Measurements from ENCODE around the gene GLMP.

Gene GLMP

DNA sequence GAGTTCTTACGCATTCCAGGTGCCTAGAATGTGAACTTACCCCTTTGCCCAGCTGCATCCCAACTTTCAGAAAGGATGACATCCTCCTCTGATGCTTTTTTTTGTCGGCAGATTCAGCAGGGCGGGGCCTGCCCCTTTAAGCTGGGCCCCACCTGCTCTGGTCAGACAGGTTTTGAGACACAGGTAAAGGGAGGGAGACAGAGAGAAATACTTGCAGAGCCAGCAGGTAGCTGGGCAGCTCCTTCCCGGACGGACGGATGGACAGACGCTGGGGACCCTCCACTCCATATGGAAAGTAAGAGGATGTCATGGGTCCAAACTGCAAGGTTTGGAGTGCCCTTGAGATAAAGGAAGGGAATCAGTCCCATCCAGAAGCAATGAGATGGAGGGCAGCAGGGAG, 11.4 kb downstream of the GLMP start, which contains the start of gene TMEM79:
TMEM79 (plus strand) TSS at position 214 of the 400 bp plus-strand sequence. CDS start 902 bp downstream, outside the sequence.
- TF ChIP-seq POLR2AphosphoS5 (IDR thresholded peaks at IDR 0.05; ENCODE audit: low read depth, low read length) (no peak), TAF1 (IDR thresholded peaks at IDR 0.05; ENCODE audit: borderline replicate concordance, insufficient read depth, low read length) (no peak), FOXP2 (optimal IDR thresholded peaks at IDR 0.05; ENCODE audit: borderline replicate concordance, extremely low read depth, extremely low read length, insufficient read depth) (no peak), SIN3A (IDR thresholded peaks at IDR 0.05; ENCODE audit: borderline replicate concordance, insufficient read depth, low read length) (no peak)

DNA sequence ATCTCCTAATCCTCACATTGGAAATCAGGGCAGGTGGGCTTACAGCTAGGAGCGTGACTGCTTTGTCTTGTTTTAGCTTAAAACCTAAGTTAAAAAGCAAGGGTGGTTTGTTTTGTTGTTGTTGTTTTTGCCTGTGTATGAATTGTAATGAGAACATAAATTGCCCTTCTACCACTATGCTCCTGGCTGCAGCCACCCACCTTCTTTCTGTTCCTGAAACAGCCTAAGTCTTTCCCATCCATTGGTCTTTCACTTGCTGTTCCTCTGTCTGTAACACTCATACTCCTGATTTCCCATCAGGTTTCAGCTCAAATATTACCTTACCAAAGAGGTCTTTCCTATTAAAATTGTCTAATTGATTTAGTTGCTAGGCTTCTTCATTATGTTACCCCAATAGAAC, 12.0 kb downstream of the GLMP start:
- TF ChIP-seq POLR2AphosphoS5 (IDR thresholded peaks at IDR 0.05; ENCODE audit: low read depth, low read length) (no peak), FOXP2 (optimal IDR thresholded peaks at IDR 0.05; ENCODE audit: borderline replicate concordance, extremely low read depth, extremely low read length, insufficient read depth) (no peak), TAF1 (IDR thresholded peaks at IDR 0.05; ENCODE audit: borderline replicate concordance, insufficient read depth, low read length) (no peak), SIN3A (IDR thresholded peaks at IDR 0.05; ENCODE audit: borderline replicate concordance, insufficient read depth, low read length) (no peak)
- TF ChIP-seq, protein P1, sequence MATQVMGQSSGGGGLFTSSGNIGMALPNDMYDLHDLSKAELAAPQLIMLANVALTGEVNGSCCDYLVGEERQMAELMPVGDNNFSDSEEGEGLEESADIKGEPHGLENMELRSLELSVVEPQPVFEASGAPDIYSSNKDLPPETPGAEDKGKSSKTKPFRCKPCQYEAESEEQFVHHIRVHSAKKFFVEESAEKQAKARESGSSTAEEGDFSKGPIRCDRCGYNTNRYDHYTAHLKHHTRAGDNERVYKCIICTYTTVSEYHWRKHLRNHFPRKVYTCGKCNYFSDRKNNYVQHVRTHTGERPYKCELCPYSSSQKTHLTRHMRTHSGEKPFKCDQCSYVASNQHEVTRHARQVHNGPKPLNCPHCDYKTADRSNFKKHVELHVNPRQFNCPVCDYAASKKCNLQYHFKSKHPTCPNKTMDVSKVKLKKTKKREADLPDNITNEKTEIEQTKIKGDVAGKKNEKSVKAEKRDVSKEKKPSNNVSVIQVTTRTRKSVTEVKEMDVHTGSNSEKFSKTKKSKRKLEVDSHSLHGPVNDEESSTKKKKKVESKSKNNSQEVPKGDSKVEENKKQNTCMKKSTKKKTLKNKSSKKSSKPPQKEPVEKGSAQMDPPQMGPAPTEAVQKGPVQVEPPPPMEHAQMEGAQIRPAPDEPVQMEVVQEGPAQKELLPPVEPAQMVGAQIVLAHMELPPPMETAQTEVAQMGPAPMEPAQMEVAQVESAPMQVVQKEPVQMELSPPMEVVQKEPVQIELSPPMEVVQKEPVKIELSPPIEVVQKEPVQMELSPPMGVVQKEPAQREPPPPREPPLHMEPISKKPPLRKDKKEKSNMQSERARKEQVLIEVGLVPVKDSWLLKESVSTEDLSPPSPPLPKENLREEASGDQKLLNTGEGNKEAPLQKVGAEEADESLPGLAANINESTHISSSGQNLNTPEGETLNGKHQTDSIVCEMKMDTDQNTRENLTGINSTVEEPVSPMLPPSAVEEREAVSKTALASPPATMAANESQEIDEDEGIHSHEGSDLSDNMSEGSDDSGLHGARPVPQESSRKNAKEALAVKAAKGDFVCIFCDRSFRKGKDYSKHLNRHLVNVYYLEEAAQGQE (IDR thresholded peaks at IDR 0.05; ENCODE audit: insufficient read depth in 1 of 2, low read depth in 2 of 2, low read length in 2 of 2) = no peak

DNA sequence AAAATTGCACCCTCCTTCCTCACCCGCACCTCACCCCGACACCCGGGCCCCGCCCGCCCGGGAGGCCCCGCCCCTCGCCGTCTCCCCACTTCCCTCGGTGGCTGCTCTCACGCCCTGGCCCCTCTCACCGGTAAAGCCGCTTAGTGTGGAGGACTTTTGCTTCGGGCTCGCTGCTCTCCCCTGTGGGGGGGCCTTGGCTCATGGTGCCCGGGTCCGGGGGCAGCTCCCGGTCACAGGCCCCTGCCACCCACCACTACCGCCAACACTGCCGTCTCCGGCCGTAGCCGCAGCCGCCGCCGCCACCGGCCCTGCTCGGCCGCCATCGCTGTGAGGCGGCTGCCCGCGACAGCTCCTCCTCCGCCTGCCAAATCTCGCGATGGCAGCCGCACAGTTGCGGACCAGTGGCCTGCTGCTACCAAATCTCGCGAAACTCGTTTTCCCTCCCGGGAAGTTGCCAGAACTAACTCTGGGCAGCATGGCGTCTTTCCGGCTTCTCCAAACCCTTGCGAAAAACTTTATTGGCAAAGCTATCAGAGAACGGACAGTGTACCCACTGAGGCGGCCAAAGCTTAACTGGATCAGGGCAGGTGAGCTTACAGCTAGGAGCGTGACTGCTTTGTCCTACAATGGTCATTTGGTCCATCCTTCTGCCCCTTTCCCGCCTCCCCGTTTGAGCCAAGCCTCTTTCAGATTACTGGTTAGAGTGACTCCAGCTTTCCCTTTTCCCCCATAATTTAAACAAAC, 12.8 kb downstream of the GLMP start, which contains the start of gene SMG5:
SMG5 (minus strand) TSS at position 347 of the 744 bp plus-strand sequence; CDS start at position 202, 145 bp downstream.
- TF ChIP-seq TAF1 (IDR thresholded peaks at IDR 0.05; ENCODE audit: borderline replicate concordance, insufficient read depth, low read length) (peak; percentile 87), SIN3A (IDR thresholded peaks at IDR 0.05; ENCODE audit: borderline replicate concordance, insufficient read depth, low read length) (peak; percentile 96; the same call in 1 of the 2 replicates), FOXP2 (optimal IDR thresholded peaks at IDR 0.05; ENCODE audit: borderline replicate concordance, extremely low read depth, extremely low read length, insufficient read depth) (peak; percentile 66), POLR2AphosphoS5 (IDR thresholded peaks at IDR 0.05; ENCODE audit: low read depth, low read length) (peak; percentile 84)
- TF ChIP-seq, protein P1 (IDR thresholded peaks at IDR 0.05; ENCODE audit: insufficient read depth in 1 of 2, low read depth in 2 of 2, low read length in 2 of 2) = peak in 1 of 2 experiments; percentile 31; a peak in 1 of 4 replicates

DNA sequence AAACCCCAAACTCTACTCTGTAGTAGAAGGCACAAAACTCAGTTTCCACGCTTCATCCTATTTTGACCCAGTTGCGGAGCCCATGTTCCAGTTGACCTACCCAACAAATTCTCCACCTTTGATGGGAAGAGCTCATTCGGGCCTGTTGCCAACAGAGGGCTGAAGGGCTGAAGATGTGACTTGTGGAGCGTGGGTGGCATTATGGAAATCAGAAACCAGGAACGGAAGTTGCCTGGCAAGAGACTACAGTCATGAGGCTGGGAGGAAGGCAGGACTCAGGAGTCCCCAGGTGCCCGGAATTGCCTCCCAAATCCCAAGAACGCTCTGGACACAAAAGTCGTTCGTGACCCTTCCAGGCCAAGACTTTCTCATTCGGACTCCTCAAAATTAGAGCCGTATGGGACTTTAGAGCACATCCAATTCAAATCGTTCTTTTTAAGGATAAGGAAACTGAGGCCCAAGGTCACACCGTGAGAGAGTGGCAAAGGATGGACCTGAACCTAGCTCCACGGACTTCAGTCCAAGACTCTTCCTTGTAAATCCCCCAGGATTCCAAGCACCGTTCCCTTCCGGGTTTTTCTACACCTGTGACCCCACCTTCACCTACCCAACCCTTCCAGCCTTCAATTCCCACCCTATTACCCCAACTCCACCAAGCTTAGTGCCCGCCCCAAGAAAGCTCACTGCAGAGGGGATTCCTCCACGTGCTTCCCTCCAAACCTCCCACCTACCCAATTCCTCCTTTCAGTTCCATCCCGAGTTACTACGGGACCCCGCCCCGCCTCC, 13.6 kb downstream of the GLMP start:
- TF ChIP-seq POLR2AphosphoS5 (IDR thresholded peaks at IDR 0.05; ENCODE audit: low read depth, low read length) (no peak), FOXP2 (optimal IDR thresholded peaks at IDR 0.05; ENCODE audit: borderline replicate concordance, extremely low read depth, extremely low read length, insufficient read depth) (no peak), SIN3A (IDR thresholded peaks at IDR 0.05; ENCODE audit: borderline replicate concordance, insufficient read depth, low read length) (0 out of 2 replicates have a peak, but pooled peaks have one; percentile 18), TAF1 (IDR thresholded peaks at IDR 0.05; ENCODE audit: borderline replicate concordance, insufficient read depth, low read length) (peak; percentile 46; the same call in 1 of the 2 replicates)
- TF ChIP-seq, protein P1 (IDR thresholded peaks at IDR 0.05; ENCODE audit: insufficient read depth in 1 of 2, low read depth in 2 of 2, low read length in 2 of 2) = no peak

DNA sequence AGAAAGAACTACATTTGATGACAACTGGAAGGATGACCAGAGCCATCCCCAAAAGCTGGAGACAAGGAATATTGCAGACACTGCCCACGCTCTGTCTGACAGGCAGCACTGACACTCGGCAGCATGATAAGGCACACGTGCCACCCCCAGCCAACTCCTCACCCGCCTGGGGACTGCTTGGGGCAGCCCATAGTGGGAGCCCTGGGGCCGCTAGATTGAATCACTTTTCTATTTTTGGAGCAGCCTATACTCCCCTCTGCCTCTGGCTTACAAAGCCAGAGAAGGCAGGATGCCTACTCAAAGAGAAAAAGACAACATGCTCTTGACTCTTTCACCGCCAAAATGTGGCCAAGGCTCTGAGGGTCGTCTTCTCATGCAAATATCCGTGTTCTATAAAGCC, 14.2 kb downstream of the GLMP start:
- TF ChIP-seq FOXP2 (optimal IDR thresholded peaks at IDR 0.05; ENCODE audit: borderline replicate concordance, extremely low read depth, extremely low read length, insufficient read depth) = no peak
- TF ChIP-seq, protein P1 (IDR thresholded peaks at IDR 0.05; ENCODE audit: insufficient read depth in 1 of 2, low read depth in 2 of 2, low read length in 2 of 2) = no peak
- TF ChIP-seq TAF1 (IDR thresholded peaks at IDR 0.05; ENCODE audit: borderline replicate concordance, insufficient read depth, low read length) = 0 out of 2 replicates have a peak, but pooled peaks have one; percentile 0
- TF ChIP-seq SIN3A (IDR thresholded peaks at IDR 0.05; ENCODE audit: borderline replicate concordance, insufficient read depth, low read length) = peak; percentile 75; the same call in 1 of the 2 replicates
- TF ChIP-seq POLR2AphosphoS5 (IDR thresholded peaks at IDR 0.05; ENCODE audit: low read depth, low read length) = no peak
